Keratinocyte (primary cell): Measurements from ENCODE around the gene CYP1A2.
"Not testable (repeated sequence)": the region's sequence is repeated elsewhere in the genome, so short reads cannot be mapped to it uniquely, and the experiment has no call there.

ENCODE experiments used
- EZH2 ChIP-seq: IDR thresholded peaks from one replicate; pipeline ENCODE4 v1.6.1; 2012; ENCODE audit warnings: inconsistent platforms, mild to moderate bottlenecking, low read length, moderate library complexity
- TF ChIP-seq, protein P1 (sequence below), 3 experiments: IDR thresholded peaks in 1 of 3; conservative IDR thresholded peaks in 1 of 3; optimal IDR thresholded peaks in 1 of 3; 2 replicates in 2 of 3; 3 replicates in 1 of 3; pipeline versions ENCODE3 to v1.5.1; 2011; ENCODE audit warnings: low read length in 3 of 3, mild to moderate bottlenecking in 3 of 3, moderate library complexity in 2 of 3, control low read depth in 1 of 3, inconsistent platforms in 1 of 3; ENCODE audit not compliant: insufficient read depth in 2 of 3; ENCODE audit errors: extremely low read depth in 1 of 3

DNA sequence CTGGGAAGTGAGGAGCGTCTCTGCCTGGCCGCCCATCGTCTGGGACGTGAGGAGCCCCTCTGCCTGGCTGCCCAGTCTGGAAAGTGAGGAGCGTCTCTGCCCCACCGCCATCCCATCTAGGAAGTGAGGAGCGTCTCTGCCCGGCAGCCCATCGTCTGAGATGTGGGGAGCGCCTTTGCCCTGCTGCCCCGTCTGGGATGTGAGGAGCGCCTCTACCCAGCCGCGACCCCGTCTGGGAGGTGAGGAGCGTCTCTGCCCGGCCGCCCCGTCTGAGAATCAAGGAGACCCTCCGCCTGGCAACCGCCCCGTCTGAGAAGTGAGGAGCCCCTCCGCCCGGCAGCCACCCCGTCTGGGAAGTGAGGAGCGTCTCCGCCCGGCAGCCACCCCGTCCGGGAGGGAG, 19.9 kb upstream of the CYP1A2 start:
- TF ChIP-seq, protein P1, sequence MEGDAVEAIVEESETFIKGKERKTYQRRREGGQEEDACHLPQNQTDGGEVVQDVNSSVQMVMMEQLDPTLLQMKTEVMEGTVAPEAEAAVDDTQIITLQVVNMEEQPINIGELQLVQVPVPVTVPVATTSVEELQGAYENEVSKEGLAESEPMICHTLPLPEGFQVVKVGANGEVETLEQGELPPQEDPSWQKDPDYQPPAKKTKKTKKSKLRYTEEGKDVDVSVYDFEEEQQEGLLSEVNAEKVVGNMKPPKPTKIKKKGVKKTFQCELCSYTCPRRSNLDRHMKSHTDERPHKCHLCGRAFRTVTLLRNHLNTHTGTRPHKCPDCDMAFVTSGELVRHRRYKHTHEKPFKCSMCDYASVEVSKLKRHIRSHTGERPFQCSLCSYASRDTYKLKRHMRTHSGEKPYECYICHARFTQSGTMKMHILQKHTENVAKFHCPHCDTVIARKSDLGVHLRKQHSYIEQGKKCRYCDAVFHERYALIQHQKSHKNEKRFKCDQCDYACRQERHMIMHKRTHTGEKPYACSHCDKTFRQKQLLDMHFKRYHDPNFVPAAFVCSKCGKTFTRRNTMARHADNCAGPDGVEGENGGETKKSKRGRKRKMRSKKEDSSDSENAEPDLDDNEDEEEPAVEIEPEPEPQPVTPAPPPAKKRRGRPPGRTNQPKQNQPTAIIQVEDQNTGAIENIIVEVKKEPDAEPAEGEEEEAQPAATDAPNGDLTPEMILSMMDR (optimal IDR thresholded peaks at IDR 0.05 in 1 of 3, IDR thresholded peaks at IDR 0.05 in 1 of 3, conservative IDR thresholded peaks at IDR 0.05 in 1 of 3; ENCODE audit: extremely low read depth in 1 of 3, insufficient read depth in 2 of 3, low read length in 3 of 3): not testable (repeated sequence)
- TF ChIP-seq EZH2: not testable (repeated sequence)
